ENCODE results near the gene ADAM10.

- no peak for TF ChIP-seq CTCF (IDR thresholded peaks at IDR 0.05)
- no peak for TF ChIP-seq POLR2A (IDR thresholded peaks at IDR 0.05)
Observed at GRCh38 chr15:58561321-58561720, 188.2 kb downstream of the ADAM10 start.
